ENCODE results near the gene RPA3. TPM values are rescaled to one million over a fixed set of nuclear protein-coding genes. Genes with fewer than 3 reads are reported as not detected.

Gene RPA3
- total and polyA plus RNA-seq, 7 experiments from 2014 or later = 20.0 to 96.9 (median 28.1) TPM

DNA sequence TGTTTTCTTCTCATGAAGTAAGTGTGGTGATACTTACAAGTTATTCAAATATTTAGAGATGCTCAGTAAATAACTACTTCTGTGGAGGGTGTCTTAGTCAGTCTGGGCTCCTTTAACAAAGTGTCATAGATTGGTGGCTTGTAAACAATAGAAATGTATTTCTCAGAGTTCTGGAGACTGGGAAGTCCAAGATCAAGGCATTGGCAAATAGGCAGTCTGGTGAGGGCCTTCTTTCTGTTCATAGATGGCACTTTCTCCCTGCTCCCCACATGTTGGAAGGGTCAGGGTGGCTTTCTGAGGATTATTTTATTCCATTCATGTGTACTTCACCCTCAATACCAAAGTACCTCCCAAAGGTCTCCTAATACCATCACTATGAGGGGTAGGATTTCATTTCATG lies 18.4 kb downstream of the RPA3 start:
- Mint-ChIP-seq H3K36me3 (peaks cover 0 to 27% (median 13%) of the 10 kb centered on the region in 5 donors), H3K27ac (peak overlapping the region in 1 of 9 donors; percentile 3)
- H3K27me3 ChIP-seq (ENCODE audit: control insufficient read depth in 2 of 2, insufficient read depth in 2 of 2, low read length in 2 of 2) = no peaks in the 10 kb centered on the region

DNA sequence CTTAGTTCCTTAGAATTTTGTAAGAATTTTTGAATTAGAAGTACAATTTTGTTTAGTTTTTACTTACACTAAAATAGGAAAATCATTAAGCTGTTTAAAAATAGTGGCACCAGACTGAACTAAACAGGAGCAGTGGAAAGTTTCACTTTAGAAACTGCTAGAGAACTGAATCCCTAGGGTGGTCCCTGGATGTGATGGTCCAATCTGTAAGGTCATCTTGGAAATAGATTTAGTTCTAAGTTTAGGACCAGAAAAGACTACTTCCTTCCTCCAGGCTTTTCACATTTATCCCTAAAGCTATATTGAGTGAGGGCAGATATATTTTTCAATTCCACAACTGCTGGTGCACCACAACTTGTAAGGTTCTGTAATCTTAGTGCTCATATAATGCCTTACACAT lies 19.0 kb downstream of the RPA3 start:
- H3K9me3 Mint-ChIP-seq = peaks cover 0 to 4% (median 0%) of the 10 kb centered on the region in 11 donors
- intact Hi-C loops (cut with micrococcal nuclease) = loop anchor here in 1 of 2 donors (5.0 kb wide), 1 partner anchor 33 kb away; no protein-coding TSS in a partner anchor
- CTCF ChIA-PET = interaction anchor here (0.6 kb wide), 1 partner anchor 149 kb away, joined by 3 read pairs; no protein-coding TSS in a partner anchor
- Histone ChIP-seq H3K4me3 (ENCODE audit: low read length) (no peak overlapping the region), H3K36me3 (ENCODE audit: control insufficient read depth in 2 of 3, insufficient read depth in 3 of 3, low read length in 3 of 3) (no peaks in the 10 kb centered on the region), H3K27ac (ENCODE audit: low read depth, low read length) (no peak overlapping the region), H3K9me3 (ENCODE audit: control insufficient read depth in 2 of 3, low read length in 3 of 3) (no peaks in the 10 kb centered on the region), H3K4me1 (ENCODE audit: control insufficient read depth in 2 of 2, insufficient read depth in 2 of 2, low read length in 2 of 2) (peaks cover 3 to 7% of the 10 kb centered on the region in 2 donors), H3K27me3 (ENCODE audit: control insufficient read depth in 2 of 2, insufficient read depth in 2 of 2, low read length in 2 of 2) (no peaks in the 10 kb centered on the region)
- peaks cover 6 to 47% (median 24%) of the 10 kb centered on the region in 7 donors for H3K4me1 Mint-ChIP-seq
- no peak overlapping the region for H3K4me3 Mint-ChIP-seq
- DNase-seq = no peak
- POLR2A ChIA-PET = interaction anchor here (1.0 kb wide), 1 partner anchor 14 kb away, joined by 4 read pairs; no protein-coding TSS in a partner anchor
- H3K27me3 Mint-ChIP-seq = no peaks in the 10 kb centered on the region
- ATAC-seq = no peak
- peak overlapping the region in 2 of 9 donors; percentile 1 to 3 for H3K27ac Mint-ChIP-seq
- peaks cover 0 to 30% (median 19%) of the 10 kb centered on the region in 5 donors for H3K36me3 Mint-ChIP-seq

More for the DNA sequence above, 18.4 kb downstream of the RPA3 start:
- ChIA-PET CTCF (interaction anchor here (0.6 kb wide), 1 partner anchor 148 kb away, joined by 3 read pairs; no protein-coding TSS in a partner anchor), POLR2A (interaction anchor here (1.0 kb wide), 1 partner anchor 14 kb away, joined by 4 read pairs; no protein-coding TSS in a partner anchor)
- intact Hi-C loops (cut with micrococcal nuclease) = loop anchor here in 1 of 2 donors (5.0 kb wide), 1 partner anchor 32 kb away; no protein-coding TSS in a partner anchor
- no peak overlapping the region for H3K4me3 ChIP-seq (ENCODE audit: low read length)
- DNase-seq (no peak), ATAC-seq (no peak)
- H3K36me3 ChIP-seq (ENCODE audit: control insufficient read depth in 2 of 3, insufficient read depth in 3 of 3, low read length in 3 of 3) = no peaks in the 10 kb centered on the region
- H3K4me3 Mint-ChIP-seq = no peak overlapping the region
- peaks cover 3 to 7% of the 10 kb centered on the region in 2 donors for H3K4me1 ChIP-seq (ENCODE audit: control insufficient read depth in 2 of 2, insufficient read depth in 2 of 2, low read length in 2 of 2)
- no peak overlapping the region for H3K27ac ChIP-seq (ENCODE audit: low read depth, low read length)
- peaks cover 6 to 50% (median 24%) of the 10 kb centered on the region in 7 donors for H3K4me1 Mint-ChIP-seq
- H3K27me3 Mint-ChIP-seq = no peaks in the 10 kb centered on the region
- no peaks in the 10 kb centered on the region for H3K9me3 Mint-ChIP-seq
- no peaks in the 10 kb centered on the region for H3K9me3 ChIP-seq (ENCODE audit: control insufficient read depth in 2 of 3, low read length in 3 of 3)

DNA sequence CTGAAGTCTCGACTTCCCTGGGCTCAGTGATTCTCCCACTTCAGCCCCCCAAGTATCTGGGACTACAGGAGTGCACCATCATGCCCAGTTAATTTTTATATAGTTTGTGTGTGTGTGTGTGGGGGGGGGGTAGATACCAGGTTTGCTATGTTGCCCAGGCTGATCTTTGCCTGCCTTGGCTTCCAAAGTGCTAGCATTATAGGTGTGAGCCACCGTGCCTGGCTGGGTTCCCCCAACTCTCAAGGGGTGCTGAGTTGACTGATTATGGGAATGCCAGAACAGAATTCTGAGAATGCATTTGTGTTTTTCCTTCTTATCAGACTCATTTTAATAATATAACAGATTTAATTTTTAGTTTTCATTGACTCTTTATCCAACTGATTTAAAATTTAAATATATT lies 19.5 kb downstream of the RPA3 start:
- no peak overlapping the region for H3K4me3 Mint-ChIP-seq
- peaks cover 0 to 6% (median 0%) of the 10 kb centered on the region in 11 donors for H3K9me3 Mint-ChIP-seq
- Histone ChIP-seq H3K4me3 (ENCODE audit: low read length) (no peak overlapping the region), H3K36me3 (ENCODE audit: control insufficient read depth in 2 of 3, insufficient read depth in 3 of 3, low read length in 3 of 3) (no peaks in the 10 kb centered on the region), H3K9me3 (ENCODE audit: control insufficient read depth in 2 of 3, low read length in 3 of 3) (no peaks in the 10 kb centered on the region), H3K27me3 (ENCODE audit: control insufficient read depth in 2 of 2, insufficient read depth in 2 of 2, low read length in 2 of 2) (no peaks in the 10 kb centered on the region), H3K27ac (ENCODE audit: low read depth, low read length) (no peak overlapping the region), H3K4me1 (ENCODE audit: control insufficient read depth in 2 of 2, insufficient read depth in 2 of 2, low read length in 2 of 2) (peaks cover 3 to 7% of the 10 kb centered on the region in 2 donors)
- POLR2A ChIA-PET = no interaction called here
- H3K4me1 Mint-ChIP-seq = peaks cover 6 to 47% (median 24%) of the 10 kb centered on the region in 7 donors
- DNase-seq (no peak), ATAC-seq (no peak)
- peaks cover 0 to 33% (median 20%) of the 10 kb centered on the region in 5 donors for H3K36me3 Mint-ChIP-seq
- CTCF ChIA-PET = interaction anchor here (0.7 kb wide), 1 partner anchor 124 kb away, joined by 4 read pairs; no protein-coding TSS in a partner anchor
- no peak overlapping the region for H3K27ac Mint-ChIP-seq
- H3K27me3 Mint-ChIP-seq = no peaks in the 10 kb centered on the region
- intact Hi-C loops (cut with micrococcal nuclease) = loop anchor here in 1 of 2 donors (5.0 kb wide), 1 partner anchor 33 kb away; no protein-coding TSS in a partner anchor

DNA sequence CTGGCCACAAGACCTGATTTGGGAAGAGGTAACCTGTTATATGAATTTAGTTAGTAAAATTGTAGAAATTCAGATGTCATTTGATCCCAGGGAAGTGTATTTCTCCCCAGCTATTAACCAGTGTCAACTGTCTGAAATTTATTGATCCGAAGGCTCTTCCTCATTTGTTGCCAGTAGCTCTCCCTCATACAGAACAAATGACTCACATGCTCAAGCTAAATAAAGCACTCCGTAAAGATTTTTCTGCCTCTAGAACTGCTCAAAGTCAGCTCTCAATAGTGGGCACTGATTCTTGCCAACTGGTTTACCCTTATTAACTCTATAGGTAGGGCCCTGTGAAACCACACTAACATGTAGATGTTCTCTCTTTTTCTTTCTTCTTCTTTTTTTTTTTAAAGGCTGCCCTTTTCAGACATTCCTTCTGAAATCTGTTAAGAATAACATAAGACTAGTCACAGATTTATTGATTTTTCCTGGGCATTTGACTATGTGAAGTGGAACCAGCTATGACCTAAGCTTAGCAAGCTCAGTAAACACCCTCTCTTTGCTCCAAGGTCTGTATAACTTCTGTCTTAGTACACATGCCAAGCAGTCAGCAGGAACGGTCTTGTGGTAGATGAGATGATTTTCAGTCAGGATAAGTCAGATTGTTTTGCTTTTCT lies 21.8 kb downstream of the RPA3 start:
- Mint-ChIP-seq H3K4me1 (peaks cover 6 to 43% (median 24%) of the 10 kb centered on the region in 7 donors), H3K27me3 (no peaks in the 10 kb centered on the region), H3K27ac (no peak overlapping the region), H3K9me3 (peaks cover 0 to 6% (median 0%) of the 10 kb centered on the region in 11 donors), H3K4me3 (no peak overlapping the region), H3K36me3 (peaks cover 0 to 32% (median 26%) of the 10 kb centered on the region in 5 donors)
- Histone ChIP-seq H3K4me1 (ENCODE audit: control insufficient read depth in 2 of 2, insufficient read depth in 2 of 2, low read length in 2 of 2) (peaks cover 3 to 7% of the 10 kb centered on the region in 2 donors), H3K27ac (ENCODE audit: low read depth, low read length) (no peak overlapping the region), H3K9me3 (ENCODE audit: control insufficient read depth in 2 of 3, low read length in 3 of 3) (no peaks in the 10 kb centered on the region), H3K36me3 (ENCODE audit: control insufficient read depth in 2 of 3, insufficient read depth in 3 of 3, low read length in 3 of 3) (no peaks in the 10 kb centered on the region), H3K27me3 (ENCODE audit: control insufficient read depth in 2 of 2, insufficient read depth in 2 of 2, low read length in 2 of 2) (no peaks in the 10 kb centered on the region), H3K4me3 (ENCODE audit: low read length) (no peak overlapping the region)
- DNase-seq = no peak
- CTCF ChIA-PET = interaction anchor here (0.9 kb wide), 1 partner anchor 345 kb away, joined by 10 read pairs; no protein-coding TSS in a partner anchor
- no peak for ATAC-seq
- POLR2A ChIA-PET = no interaction called here
- intact Hi-C loops (cut with micrococcal nuclease) = loop anchor here in 1 of 2 donors (5.0 kb wide), 1 partner anchor 36 kb away; no protein-coding TSS in a partner anchor

DNA sequence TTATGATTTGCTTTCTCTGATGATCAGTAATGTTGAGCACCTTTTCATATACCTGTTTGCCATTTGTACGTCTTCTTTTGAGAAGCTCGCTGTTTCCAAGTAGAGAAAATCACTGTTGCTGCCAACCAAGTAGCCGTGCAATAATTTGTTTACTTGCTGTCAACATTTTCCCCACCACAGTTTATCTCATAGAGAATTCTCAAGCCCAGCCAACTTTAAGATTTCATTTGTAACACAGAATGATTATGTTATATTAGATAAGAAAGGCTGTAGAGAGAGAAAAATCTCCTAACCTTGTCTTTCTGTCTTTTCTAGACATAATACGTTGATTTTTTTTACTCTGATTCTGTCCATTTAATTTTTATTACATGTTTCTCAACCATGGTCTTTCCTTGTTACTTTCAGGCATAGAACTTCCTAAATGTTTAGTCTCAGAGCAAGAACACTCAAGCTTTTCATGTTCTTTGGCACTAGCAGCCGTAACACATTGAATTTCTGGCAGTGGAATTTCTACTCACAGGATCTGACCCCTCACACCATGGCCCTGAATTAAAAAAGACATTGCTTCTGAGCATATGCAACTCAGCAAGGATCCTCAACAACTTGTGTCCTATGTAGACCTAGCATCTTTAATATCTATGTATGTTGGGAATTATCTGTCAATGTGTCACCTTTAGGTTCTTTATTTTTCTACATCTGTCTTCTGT lies 23.1 kb downstream of the RPA3 start:
- ATAC-seq (no peak), DNase-seq (no peak)
- Histone ChIP-seq H3K27me3 (ENCODE audit: control insufficient read depth in 2 of 2, insufficient read depth in 2 of 2, low read length in 2 of 2) (no peaks in the 10 kb centered on the region), H3K36me3 (ENCODE audit: control insufficient read depth in 2 of 3, insufficient read depth in 3 of 3, low read length in 3 of 3) (no peaks in the 10 kb centered on the region), H3K27ac (ENCODE audit: low read depth, low read length) (no peak overlapping the region), H3K9me3 (ENCODE audit: control insufficient read depth in 2 of 3, low read length in 3 of 3) (no peaks in the 10 kb centered on the region), H3K4me1 (ENCODE audit: control insufficient read depth in 2 of 2, insufficient read depth in 2 of 2, low read length in 2 of 2) (peaks cover 3 to 7% of the 10 kb centered on the region in 2 donors), H3K4me3 (ENCODE audit: low read length) (no peak overlapping the region)
- peaks cover 5 to 35% (median 19%) of the 10 kb centered on the region in 7 donors for H3K4me1 Mint-ChIP-seq
- POLR2A ChIA-PET = no interaction called here
- H3K4me3 Mint-ChIP-seq = no peak overlapping the region
- intact Hi-C loops (cut with micrococcal nuclease) = loop anchor here in 1 of 2 donors (5.0 kb wide), 1 partner anchor 37 kb away; no protein-coding TSS in a partner anchor
- no peaks in the 10 kb centered on the region for H3K27me3 Mint-ChIP-seq
- no peak overlapping the region for H3K27ac Mint-ChIP-seq
- CTCF ChIA-PET = no interaction called here
- H3K36me3 Mint-ChIP-seq = peaks cover 0 to 36% (median 26%) of the 10 kb centered on the region in 5 donors
- peaks cover 0 to 6% (median 0%) of the 10 kb centered on the region in 11 donors for H3K9me3 Mint-ChIP-seq

DNA sequence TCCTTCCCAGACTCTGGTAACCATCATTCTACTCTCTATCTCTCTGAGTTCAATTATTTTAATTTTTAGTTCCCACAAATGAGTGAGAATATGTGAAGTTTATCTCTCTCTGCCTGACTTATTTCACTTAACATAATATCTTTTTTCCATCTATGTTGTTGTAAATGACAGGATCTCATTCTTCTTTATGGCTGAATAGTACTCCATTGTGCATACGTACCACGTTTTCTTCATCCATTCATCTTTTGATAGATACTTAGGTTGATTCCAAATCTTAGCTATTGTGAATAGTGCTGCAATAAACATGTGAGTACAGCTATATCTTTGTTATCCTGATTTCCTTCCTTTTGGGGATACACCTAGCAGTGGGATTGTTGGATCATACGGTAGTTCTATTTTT lies 23.9 kb downstream of the RPA3 start:
- Mint-ChIP-seq H3K27me3 (no peaks in the 10 kb centered on the region), H3K4me1 (peaks cover under 1 to 30% (median 13%) of the 10 kb centered on the region in 7 donors), H3K27ac (no peak overlapping the region), H3K9me3 (peaks cover 0 to 6% (median 0%) of the 10 kb centered on the region in 11 donors), H3K36me3 (peaks cover 0 to 33% (median 26%) of the 10 kb centered on the region in 5 donors), H3K4me3 (no peak overlapping the region)
- H3K27me3 ChIP-seq (ENCODE audit: control insufficient read depth in 2 of 2, insufficient read depth in 2 of 2, low read length in 2 of 2) = no peaks in the 10 kb centered on the region
- intact Hi-C loops (cut with micrococcal nuclease) = no loop called here
- POLR2A ChIA-PET = no interaction called here
- CTCF ChIA-PET = interaction anchor here (1.4 kb wide), 1 partner anchor 13 kb away, joined by 3 read pairs; no protein-coding TSS in a partner anchor
- no peak overlapping the region for H3K4me3 ChIP-seq (ENCODE audit: low read length)
- H3K4me1 ChIP-seq (ENCODE audit: control insufficient read depth in 2 of 2, insufficient read depth in 2 of 2, low read length in 2 of 2) = peaks cover 2 to 7% of the 10 kb centered on the region in 2 donors
- ATAC-seq (no peak), DNase-seq (no peak)
- no peak overlapping the region for H3K27ac ChIP-seq (ENCODE audit: low read depth, low read length)
- H3K36me3 ChIP-seq (ENCODE audit: control insufficient read depth in 2 of 3, insufficient read depth in 3 of 3, low read length in 3 of 3) = no peaks in the 10 kb centered on the region
- H3K9me3 ChIP-seq (ENCODE audit: control insufficient read depth in 2 of 3, low read length in 3 of 3) = no peaks in the 10 kb centered on the region

Data from naive thymus-derived CD4-positive, alpha-beta T cell (primary cell).